Heart left ventricle (tissue), 16 donors: ENCODE measurements around the gene ZCCHC7. TPM values are rescaled to one million over a fixed set of nuclear protein-coding genes. Genes with fewer than 3 reads are reported as not detected.
A peak's percentile ranks its signal among the peaks of the same experiment; 100 is the strongest.
"Not testable (repeated sequence)": the region's sequence is repeated elsewhere in the genome, so short reads cannot be mapped to it uniquely, and the experiment has no call there.

Source experiments
- ATAC-seq, 4 donors: fragments of 200-7000 bp; cut with Tn5 transposase; one replicate each; pipeline ENCODE4 v1.9.1; 2020 to 2022; ENCODE audit warnings: moderate library complexity in 4 of 4, mild to moderate bottlenecking in 3 of 4, moderate number of reproducible peaks in 1 of 4
- DNase-seq, 5 donors: peaks; one replicate each; pipeline ENCODE4 v3.0.0-alpha.2; 2020
- H3K27ac ChIP-seq, 12 donors: fragments of 200-600 bp; sonication (generic) in 4 of 12; one replicate each; pipeline versions ENCODE4 v1.5.0 to v1.8.0; 2016 to 2022; ENCODE audit warnings: mild to moderate bottlenecking in 2 of 12
- H3K27me3 ChIP-seq, 9 donors: fragments of 200-600 bp; sonication (generic) in 2 of 9; one replicate each; pipeline versions ENCODE4 v1.5.1 to v1.8.0; 2016 to 2022; ENCODE audit warnings: mild to moderate bottlenecking in 3 of 9
- H3K36me3 ChIP-seq, 9 donors: fragments of 200-600 bp; sonication (generic) in 2 of 9; one replicate each; pipeline versions ENCODE4 v1.5.0 to v1.8.0; 2018 to 2022; ENCODE audit warnings: mild to moderate bottlenecking in 2 of 9
- H3K4me1 ChIP-seq, 12 donors: fragments of 200-600 bp; sonication (generic) in 4 of 12; one replicate each; pipeline versions ENCODE4 v1.5.0 to v1.8.0; 2016 to 2022; ENCODE audit warnings: mild to moderate bottlenecking in 3 of 12
- H3K4me3 ChIP-seq, 12 donors: fragments of 200-600 bp; sonication (generic) in 4 of 12; one replicate each; pipeline versions ENCODE4 v1.5.0 to v1.8.0; 2017 to 2022; ENCODE audit warnings: mild to moderate bottlenecking in 9 of 12, moderate library complexity in 4 of 12
- H3K9me3 ChIP-seq, 12 donors: fragments of 200-600 bp; sonication (generic) in 4 of 12; one replicate each; pipeline versions ENCODE4 v1.5.0 to v1.8.0; 2016 to 2022; ENCODE audit warnings: mild to moderate bottlenecking in 1 of 12
- POLR2A ChIP-seq, 2 donors: fragments of 450-650 bp; IDR thresholded peaks; one replicate each; pipeline ENCODE4 v1.6.1; 2017; ENCODE audit warnings: antibody characterized with exemption in 2 of 2, mild to moderate bottlenecking in 2 of 2, moderate library complexity in 2 of 2
- WGBS, 4 donors: extraction: QIAGEN DNeasy Blood & Tissue Kit in 2 of 4; methylation state at CpG; one replicate each; pipeline versions ENCODE4 v1.1.5 to v1.1.7; 2013 to 2018; 5-methylcytosine and 5-hydroxymethylcytosine counted together
- intact Hi-C, 10 donors: fragments of 100-400 bp; cut with DNase I; formaldehyde crosslinking; loops; one replicate each; pipeline versions ENCODE4 v1.11.1 to v1.14.2; 2022
- polyA plus RNA-seq, 2 donors: library from polyadenylated mRNA; stranded (reverse); fragments of 200-250 nt; gene quantifications; one replicate each; pipeline ENCODE4 v1.2.3, GENCODE V29; 2013
- total RNA-seq, 9 donors: library from RNA; depleted of rRNA in 2 of 9; stranded (reverse); fragments of >200 nt in 2 of 9; fragmentation: NEBNext Ultra II Directional in 3 of 9; extraction: Animal tissue kit (Norgen Biotek cat#: 25700) in 3 of 9; gene quantifications; one replicate each; pipeline versions ENCODE4 v1.1.0 to v1.2.4, GENCODE V29; 2016 to 2023
- TF ChIP-seq, protein P1 (sequence below), 12 donors: fragments of 200-600 bp; sonication (generic) in 4 of 12; IDR thresholded peaks; one replicate each; pipeline versions ENCODE4 v1.5.0 to v1.8.0; 2018 to 2022; ENCODE audit warnings: antibody characterized with exemption in 12 of 12, mild to moderate bottlenecking in 5 of 12
- donor health status: ischemic (EF 13 %, LVEDD 7.1; RV severe dilation, severe dysfunction).
- donor health status: healthy with polysubstance abuse.
- donor health status: DM: no; HTN: yes; CAD: no.
- donor health status: DM: no; HTN: no; CAD: no.
- donor health status: ischemic (EF 25% LVEDD 6.9; RV normal size, moderate dysfunction).
- donor health status: ischemic (EF 25% LVEDD 5.7; RV mildly dilated, moderate dysfunction).
- donor health status: healthy.
- donor health status: DM: yes; HTN: yes; CAD: no.
- donor health status: ischemic (EF 35%, LVEDD 5.7; RV mildly dilated, moderate dysfunction).
- donor health status: nonischemic (EF 11% LVEDD 7.7; RV severe dilation, severe dysfunction).
- donor health status: DM: yes; HTN: yes; CAD: no.
- donor health status: PGD.
- donor health status: ischemic (EF 29% LVEDD 5.4; RV normal size, mild dysfunction).
- donor health status: nonischemic (EF 23%, LVEDD 6.1; RV moderate dilation, normal function).

The ZCCHC7 gene
- total and polyA plus RNA-seq, 11 donors, result 3.5 to 14.8 (median 8.4) TPM

DNA sequence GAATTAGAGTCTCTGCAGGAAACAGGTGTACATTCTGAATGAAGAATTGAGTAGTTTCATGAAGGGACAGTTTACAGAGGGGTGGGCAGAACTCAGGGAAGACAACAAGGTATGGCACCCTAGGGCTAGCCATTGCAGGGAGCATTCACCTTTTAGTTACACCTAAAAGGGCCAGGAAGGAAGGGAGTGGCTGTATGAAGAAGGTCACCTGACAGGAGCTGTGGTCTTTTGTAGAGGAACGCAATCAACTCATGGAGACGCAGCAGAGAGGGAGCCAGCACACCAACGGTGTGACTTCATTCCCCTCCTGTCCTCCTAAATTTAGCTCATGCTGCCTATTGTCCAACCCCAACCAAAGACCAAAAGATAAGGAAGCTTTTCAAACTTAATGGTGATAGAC, 12.7 kb upstream of the ZCCHC7 start:
- no peak for ATAC-seq
- 48 to 84% (median 55%) methylated on average over 3 of the region's 3 CpGs for WGBS, 4 donors
- Histone ChIP-seq H3K9me3 (peaks cover 0 to 11% (median 4%) of the 10 kb centered on the region in 12 donors), H3K27ac (no peak overlapping the region), H3K4me3 (no peak overlapping the region), H3K4me1 (no peaks in the 10 kb centered on the region), H3K36me3 (no peaks in the 10 kb centered on the region), H3K27me3 (peaks cover 0 to 32% (median 0%) of the 10 kb centered on the region in 9 donors)
- intact Hi-C loops, result no loop called here
- TF ChIP-seq, protein P1, sequence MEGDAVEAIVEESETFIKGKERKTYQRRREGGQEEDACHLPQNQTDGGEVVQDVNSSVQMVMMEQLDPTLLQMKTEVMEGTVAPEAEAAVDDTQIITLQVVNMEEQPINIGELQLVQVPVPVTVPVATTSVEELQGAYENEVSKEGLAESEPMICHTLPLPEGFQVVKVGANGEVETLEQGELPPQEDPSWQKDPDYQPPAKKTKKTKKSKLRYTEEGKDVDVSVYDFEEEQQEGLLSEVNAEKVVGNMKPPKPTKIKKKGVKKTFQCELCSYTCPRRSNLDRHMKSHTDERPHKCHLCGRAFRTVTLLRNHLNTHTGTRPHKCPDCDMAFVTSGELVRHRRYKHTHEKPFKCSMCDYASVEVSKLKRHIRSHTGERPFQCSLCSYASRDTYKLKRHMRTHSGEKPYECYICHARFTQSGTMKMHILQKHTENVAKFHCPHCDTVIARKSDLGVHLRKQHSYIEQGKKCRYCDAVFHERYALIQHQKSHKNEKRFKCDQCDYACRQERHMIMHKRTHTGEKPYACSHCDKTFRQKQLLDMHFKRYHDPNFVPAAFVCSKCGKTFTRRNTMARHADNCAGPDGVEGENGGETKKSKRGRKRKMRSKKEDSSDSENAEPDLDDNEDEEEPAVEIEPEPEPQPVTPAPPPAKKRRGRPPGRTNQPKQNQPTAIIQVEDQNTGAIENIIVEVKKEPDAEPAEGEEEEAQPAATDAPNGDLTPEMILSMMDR (IDR thresholded peaks at IDR 0.05), result no peak
- no peak for DNase-seq

- not testable (repeated sequence) for H3K27me3 ChIP-seq, H3K36me3 ChIP-seq, ATAC-seq, H3K4me1 ChIP-seq, H3K9me3 ChIP-seq, H3K27ac ChIP-seq, H3K4me3 ChIP-seq, DNase-seq
- WGBS, 4 donors, result 92 to 97% (median 93%) methylated on average over 4 of the region's 4 CpGs
- intact Hi-C loops, result loop anchor here in 1 of 10 donors (10.0 kb wide), 1 partner anchor 60 kb away; no protein-coding TSS in a partner anchor
Observed at GRCh38 chr9:37114442-37114841, 5.9 kb upstream of the ZCCHC7 start.

GRCh38 chr9:37117956-37118355, 2.4 kb upstream of the ZCCHC7 start:
- Histone ChIP-seq H3K27ac (no peak overlapping the region), H3K4me1 (peaks cover 3 to 26% (median 17%) of the 10 kb centered on the region in 12 donors), H3K36me3 (no peaks in the 10 kb centered on the region), H3K4me3 (no peak overlapping the region), H3K27me3 (peaks cover 0 to 6% (median 0%) of the 10 kb centered on the region in 9 donors), H3K9me3 (no peaks in the 10 kb centered on the region)
- intact Hi-C loops, result loop anchor here in 3 of 10 donors (5.0 to 10.0 kb wide), 3 partner anchors 36 to 63 kb away; no protein-coding TSS in a partner anchor
- DNase-seq (no peak), ATAC-seq (no peak)
- WGBS, 4 donors, result 91 to 95% (median 94%) methylated on average over 3 of the region's 3 CpGs
- TF ChIP-seq POLR2A (IDR thresholded peaks at IDR 0.05), result no peak
- TF ChIP-seq, protein P1 (IDR thresholded peaks at IDR 0.05), result no peak

GRCh38 chr9:37119360-37119759, 1.0 kb upstream of the ZCCHC7 start:
- Histone ChIP-seq H3K36me3 (no peaks in the 10 kb centered on the region), H3K4me3 (peak overlapping the region in 3 of 12 donors; percentile 80 to 97 (median 96)), H3K27me3 (no peaks in the 10 kb centered on the region), H3K4me1 (peaks cover 3 to 26% (median 17%) of the 10 kb centered on the region in 12 donors), H3K27ac (no peak overlapping the region), H3K9me3 (no peaks in the 10 kb centered on the region)
- DNase-seq (no peak), ATAC-seq (no peak)
- intact Hi-C loops, result loop anchor here in 3 of 10 donors (5.0 to 10.0 kb wide), 3 partner anchors 37 to 65 kb away; no protein-coding TSS in a partner anchor
- 97 to 98% (median 98%) methylated on average over 9 of the region's 9 CpGs for WGBS, 4 donors
- TF ChIP-seq POLR2A (IDR thresholded peaks at IDR 0.05), result no peak
- TF ChIP-seq, protein P1 (IDR thresholded peaks at IDR 0.05), result no peak

DNA sequence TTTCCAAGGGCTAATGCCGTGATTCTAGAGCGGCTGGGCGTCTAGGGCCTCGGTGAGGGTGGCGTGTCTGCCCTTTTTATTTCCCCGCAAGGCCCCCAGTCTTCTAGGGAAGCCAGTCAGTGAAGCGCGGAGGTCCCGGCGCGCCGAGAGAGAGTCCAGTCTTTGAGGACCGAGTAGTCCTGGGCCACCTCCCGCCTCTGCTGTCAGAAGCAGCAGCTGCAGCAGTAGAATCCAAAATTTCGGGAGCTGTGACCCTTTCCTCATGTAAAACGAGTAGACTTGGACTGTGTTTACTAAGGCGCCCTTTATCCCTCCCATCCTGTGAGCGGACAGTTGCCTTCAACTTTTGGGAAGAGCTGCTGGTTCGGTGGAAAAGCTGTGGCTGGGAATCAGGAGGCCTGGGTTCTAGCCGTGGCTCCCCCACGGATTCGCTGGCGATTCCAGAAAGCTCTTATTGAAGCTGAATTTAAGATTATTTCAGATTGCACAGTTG, 515 bp downstream of the ZCCHC7 start:
- Histone ChIP-seq H3K4me3 (peak overlapping the region; percentile 65 to 99 (median 90)), H3K4me1 (peaks cover 3 to 26% (median 17%) of the 10 kb centered on the region in 12 donors), H3K27ac (peak overlapping the region; percentile 70 to 96 (median 90))
- not testable (repeated sequence) for H3K27me3 ChIP-seq, H3K9me3 ChIP-seq, H3K36me3 ChIP-seq
- peak; percentile 0 to 54 (median 26) for ATAC-seq
- whole genome bisulfite sequencing, 4 donors, result 0 to 1% (median 1%) methylated on average over 16 to 23 of the region's 23 CpGs
- DNase-seq, result peak in 2 of 5 donors; percentile 40 to 47
- intact Hi-C loops, result loop anchor here in 3 of 10 donors (2.0 to 5.0 kb wide), 2 partner anchors 39 to 42 kb away; no protein-coding TSS in a partner anchor
